ENCODE results near the gene MZB1. TPM values are rescaled to one million over a fixed set of nuclear protein-coding genes. Genes with fewer than 3 reads are reported as not detected.

Gene MZB1
- total RNA-seq, 4 donors from 2014 or later: 0.49 to 11.0 (median 2.0) TPM

- no peaks in the 10 kb centered on the region for H3K9me3 ChIP-seq
- no peak overlapping the region for H3K4me3 ChIP-seq
- TF ChIP-seq, protein P1, sequence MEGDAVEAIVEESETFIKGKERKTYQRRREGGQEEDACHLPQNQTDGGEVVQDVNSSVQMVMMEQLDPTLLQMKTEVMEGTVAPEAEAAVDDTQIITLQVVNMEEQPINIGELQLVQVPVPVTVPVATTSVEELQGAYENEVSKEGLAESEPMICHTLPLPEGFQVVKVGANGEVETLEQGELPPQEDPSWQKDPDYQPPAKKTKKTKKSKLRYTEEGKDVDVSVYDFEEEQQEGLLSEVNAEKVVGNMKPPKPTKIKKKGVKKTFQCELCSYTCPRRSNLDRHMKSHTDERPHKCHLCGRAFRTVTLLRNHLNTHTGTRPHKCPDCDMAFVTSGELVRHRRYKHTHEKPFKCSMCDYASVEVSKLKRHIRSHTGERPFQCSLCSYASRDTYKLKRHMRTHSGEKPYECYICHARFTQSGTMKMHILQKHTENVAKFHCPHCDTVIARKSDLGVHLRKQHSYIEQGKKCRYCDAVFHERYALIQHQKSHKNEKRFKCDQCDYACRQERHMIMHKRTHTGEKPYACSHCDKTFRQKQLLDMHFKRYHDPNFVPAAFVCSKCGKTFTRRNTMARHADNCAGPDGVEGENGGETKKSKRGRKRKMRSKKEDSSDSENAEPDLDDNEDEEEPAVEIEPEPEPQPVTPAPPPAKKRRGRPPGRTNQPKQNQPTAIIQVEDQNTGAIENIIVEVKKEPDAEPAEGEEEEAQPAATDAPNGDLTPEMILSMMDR (IDR thresholded peaks at IDR 0.05): no peak
- no peak for DNase-seq
- H3K27ac ChIP-seq: no peak overlapping the region
- 87 to 100% methylated on average over 1 of the region's 1 CpG for whole genome bisulfite sequencing, 2 donors
- H3K27me3 ChIP-seq: no peaks in the 10 kb centered on the region
- H3K4me1 ChIP-seq: no peaks in the 10 kb centered on the region
- H3K36me3 ChIP-seq: peaks cover 0 to 60% (median 9%) of the 10 kb centered on the region in 3 donors
- intact Hi-C loops (cut with DNase I): no loop called here
These were observed 42.0 kb upstream of the MZB1 start for GRCh38 chr5:139431706-139432105.

GRCh38 chr5:139430015-139430414, 40.3 kb upstream of the MZB1 start:
- H3K4me1 ChIP-seq: no peaks in the 10 kb centered on the region
- H3K9me3 ChIP-seq: no peaks in the 10 kb centered on the region
- H3K27ac ChIP-seq: no peak overlapping the region
- TF ChIP-seq POLR2A (IDR thresholded peaks at IDR 0.05): no peak
- TF ChIP-seq, protein P1 (IDR thresholded peaks at IDR 0.05): no peak
- H3K4me3 ChIP-seq: no peak overlapping the region
- 75 to 89% methylated on average over 2 of the region's 2 CpGs for WGBS, 2 donors
- H3K27me3 ChIP-seq: no peaks in the 10 kb centered on the region
- intact Hi-C loops (cut with DNase I): no loop called here
- DNase-seq: no peak
- peaks cover 0 to 75% (median 9%) of the 10 kb centered on the region in 3 donors for H3K36me3 ChIP-seq

- H3K9me3 ChIP-seq: no peaks in the 10 kb centered on the region
- H3K27ac ChIP-seq: no peak overlapping the region
- no peaks in the 10 kb centered on the region for H3K4me1 ChIP-seq
- H3K36me3 ChIP-seq: peaks cover 0 to 68% (median 5%) of the 10 kb centered on the region in 3 donors
- no peaks in the 10 kb centered on the region for H3K27me3 ChIP-seq
- TF ChIP-seq, protein P1 (IDR thresholded peaks at IDR 0.05): no peak
- TF ChIP-seq POLR2A (IDR thresholded peaks at IDR 0.05): no peak
- WGBS, 2 donors: 46 to 78% methylated on average over 5 to 6 of the region's 8 CpGs
- intact Hi-C loops (cut with DNase I): no loop called here
- no peak for DNase-seq
- H3K4me3 ChIP-seq: no peak overlapping the region
These were observed 36.6 kb upstream of the MZB1 start for GRCh38 chr5:139426203-139426885.

GRCh38 chr5:139425497-139425896, 35.8 kb upstream of the MZB1 start:
- TF ChIP-seq, protein P1 (IDR thresholded peaks at IDR 0.05): no peak
- TF ChIP-seq POLR2A (IDR thresholded peaks at IDR 0.05): no peak
- no peaks in the 10 kb centered on the region for H3K4me1 ChIP-seq
- DNase-seq: no peak
- H3K36me3 ChIP-seq: peaks cover 0 to 59% (median 5%) of the 10 kb centered on the region in 3 donors
- H3K27ac ChIP-seq: no peak overlapping the region
- WGBS, 2 donors: 87 to 92% methylated on average over 5 of the region's 5 CpGs
- no peaks in the 10 kb centered on the region for H3K27me3 ChIP-seq
- H3K9me3 ChIP-seq: no peaks in the 10 kb centered on the region
- no peak overlapping the region for H3K4me3 ChIP-seq
- intact Hi-C loops (cut with DNase I): no loop called here

GRCh38 chr5:139422307-139422893, 32.7 kb upstream of the MZB1 start:
- WGBS, 2 donors: 33 to 42% methylated on average over 5 of the region's 5 CpGs
- Histone ChIP-seq H3K4me3 (no peak overlapping the region), H3K9me3 (no peaks in the 10 kb centered on the region), H3K4me1 (peaks cover 0 to 29% (median 8%) of the 10 kb centered on the region in 3 donors), H3K27ac (no peak overlapping the region), H3K27me3 (no peaks in the 10 kb centered on the region), H3K36me3 (peaks cover 0 to 58% (median 0%) of the 10 kb centered on the region in 3 donors)
- DNase-seq: no peak
- intact Hi-C loops (cut with DNase I): loop anchor here (5.0 kb wide), 1 partner anchor 90 kb away; no protein-coding TSS in a partner anchor
- TF ChIP-seq, protein P1 (IDR thresholded peaks at IDR 0.05): peak; percentile 63 to 87 (median 74)
- no peak for TF ChIP-seq POLR2A (IDR thresholded peaks at IDR 0.05)

Data from esophagus squamous epithelium (tissue), 5 donors.